GM23338 (cell line): ENCODE data around the gene WDR91.

ENCODE experiments used
- CREB1 ChIP-seq: fragments of 250-450 bp; sonication (Bioruptor Pico); IDR thresholded peaks from 2 replicates; pipeline ENCODE4 v1.5.0; 2020; ENCODE audit warnings: low read depth, mild to moderate bottlenecking, moderate library complexity
- EZH2 ChIP-seq: fragments of 200-600 bp; sonication (generic); IDR thresholded peaks from one replicate; pipeline ENCODE4 v1.8.0; 2017; ENCODE audit warnings: antibody characterized with exemption, mild to moderate bottlenecking, low read depth; ENCODE audit not compliant: unreplicated experiment
- EZH2phosphoT487 ChIP-seq: fragments of 200-600 bp; sonication (generic); IDR thresholded peaks from one replicate; pipeline ENCODE4 v1.8.1; 2018; ENCODE audit warnings: antibody characterized with exemption; ENCODE audit not compliant: unreplicated experiment
- JUNB ChIP-seq: IDR thresholded peaks from one replicate; pipeline ENCODE4 v1.6.1; 2016; ENCODE audit warnings: antibody characterized with exemption; ENCODE audit not compliant: unreplicated experiment
- NANOG ChIP-seq: IDR thresholded peaks from 2 replicates; pipeline ENCODE4 v1.6.1; 2016; ENCODE audit warnings: antibody characterized with exemption, borderline replicate concordance
- POLR2AphosphoS5 ChIP-seq: IDR thresholded peaks from 2 replicates; pipeline ENCODE4 v1.6.1; 2016; ENCODE audit warnings: antibody characterized with exemption, low read depth
- STAT1 ChIP-seq: IDR thresholded peaks from one replicate; pipeline ENCODE4 v1.6.1; 2016; ENCODE audit warnings: antibody characterized with exemption; ENCODE audit not compliant: unreplicated experiment
- TF ChIP-seq, protein P1 (sequence below): IDR thresholded peaks from one replicate; pipeline ENCODE4 v1.6.1; 2018; ENCODE audit warnings: antibody characterized with exemption; ENCODE audit not compliant: unreplicated experiment
- TF ChIP-seq, protein P2 (sequence below), 2 experiments: fragments of 200-600 bp in 1 of 2; sonication (generic) in 1 of 2; conservative IDR thresholded peaks; 2 replicates each; pipeline versions ENCODE4 v1.5.1 to v1.6.1; 2016 to 2017; ENCODE audit warnings: antibody characterized with exemption in 2 of 2, low read depth in 2 of 2, mild to moderate bottlenecking in 2 of 2, moderate library complexity in 1 of 2

GRCh38 chr7:135197343-135197742 lies 14.0 kb downstream of the WDR91 start:
- TF ChIP-seq, protein P1, sequence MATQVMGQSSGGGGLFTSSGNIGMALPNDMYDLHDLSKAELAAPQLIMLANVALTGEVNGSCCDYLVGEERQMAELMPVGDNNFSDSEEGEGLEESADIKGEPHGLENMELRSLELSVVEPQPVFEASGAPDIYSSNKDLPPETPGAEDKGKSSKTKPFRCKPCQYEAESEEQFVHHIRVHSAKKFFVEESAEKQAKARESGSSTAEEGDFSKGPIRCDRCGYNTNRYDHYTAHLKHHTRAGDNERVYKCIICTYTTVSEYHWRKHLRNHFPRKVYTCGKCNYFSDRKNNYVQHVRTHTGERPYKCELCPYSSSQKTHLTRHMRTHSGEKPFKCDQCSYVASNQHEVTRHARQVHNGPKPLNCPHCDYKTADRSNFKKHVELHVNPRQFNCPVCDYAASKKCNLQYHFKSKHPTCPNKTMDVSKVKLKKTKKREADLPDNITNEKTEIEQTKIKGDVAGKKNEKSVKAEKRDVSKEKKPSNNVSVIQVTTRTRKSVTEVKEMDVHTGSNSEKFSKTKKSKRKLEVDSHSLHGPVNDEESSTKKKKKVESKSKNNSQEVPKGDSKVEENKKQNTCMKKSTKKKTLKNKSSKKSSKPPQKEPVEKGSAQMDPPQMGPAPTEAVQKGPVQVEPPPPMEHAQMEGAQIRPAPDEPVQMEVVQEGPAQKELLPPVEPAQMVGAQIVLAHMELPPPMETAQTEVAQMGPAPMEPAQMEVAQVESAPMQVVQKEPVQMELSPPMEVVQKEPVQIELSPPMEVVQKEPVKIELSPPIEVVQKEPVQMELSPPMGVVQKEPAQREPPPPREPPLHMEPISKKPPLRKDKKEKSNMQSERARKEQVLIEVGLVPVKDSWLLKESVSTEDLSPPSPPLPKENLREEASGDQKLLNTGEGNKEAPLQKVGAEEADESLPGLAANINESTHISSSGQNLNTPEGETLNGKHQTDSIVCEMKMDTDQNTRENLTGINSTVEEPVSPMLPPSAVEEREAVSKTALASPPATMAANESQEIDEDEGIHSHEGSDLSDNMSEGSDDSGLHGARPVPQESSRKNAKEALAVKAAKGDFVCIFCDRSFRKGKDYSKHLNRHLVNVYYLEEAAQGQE, result no peak
- TF ChIP-seq, protein P2, sequence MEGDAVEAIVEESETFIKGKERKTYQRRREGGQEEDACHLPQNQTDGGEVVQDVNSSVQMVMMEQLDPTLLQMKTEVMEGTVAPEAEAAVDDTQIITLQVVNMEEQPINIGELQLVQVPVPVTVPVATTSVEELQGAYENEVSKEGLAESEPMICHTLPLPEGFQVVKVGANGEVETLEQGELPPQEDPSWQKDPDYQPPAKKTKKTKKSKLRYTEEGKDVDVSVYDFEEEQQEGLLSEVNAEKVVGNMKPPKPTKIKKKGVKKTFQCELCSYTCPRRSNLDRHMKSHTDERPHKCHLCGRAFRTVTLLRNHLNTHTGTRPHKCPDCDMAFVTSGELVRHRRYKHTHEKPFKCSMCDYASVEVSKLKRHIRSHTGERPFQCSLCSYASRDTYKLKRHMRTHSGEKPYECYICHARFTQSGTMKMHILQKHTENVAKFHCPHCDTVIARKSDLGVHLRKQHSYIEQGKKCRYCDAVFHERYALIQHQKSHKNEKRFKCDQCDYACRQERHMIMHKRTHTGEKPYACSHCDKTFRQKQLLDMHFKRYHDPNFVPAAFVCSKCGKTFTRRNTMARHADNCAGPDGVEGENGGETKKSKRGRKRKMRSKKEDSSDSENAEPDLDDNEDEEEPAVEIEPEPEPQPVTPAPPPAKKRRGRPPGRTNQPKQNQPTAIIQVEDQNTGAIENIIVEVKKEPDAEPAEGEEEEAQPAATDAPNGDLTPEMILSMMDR (conservative IDR thresholded peaks at IDR 0.05; ENCODE audit: low read depth in 2 of 2), result no peak
- no peak for TF ChIP-seq EZH2phosphoT487
- TF ChIP-seq NANOG, result no peak
- TF ChIP-seq EZH2, result no peak
- TF ChIP-seq POLR2AphosphoS5, result no peak
- no peak for TF ChIP-seq STAT1
- no peak for TF ChIP-seq JUNB
- no peak for TF ChIP-seq CREB1
